Measurements from ENCODE around the gene TDRKH. TPM values are rescaled to one million over a fixed set of nuclear protein-coding genes. Genes with fewer than 3 reads are reported as not detected.

Gene TDRKH, protein sequence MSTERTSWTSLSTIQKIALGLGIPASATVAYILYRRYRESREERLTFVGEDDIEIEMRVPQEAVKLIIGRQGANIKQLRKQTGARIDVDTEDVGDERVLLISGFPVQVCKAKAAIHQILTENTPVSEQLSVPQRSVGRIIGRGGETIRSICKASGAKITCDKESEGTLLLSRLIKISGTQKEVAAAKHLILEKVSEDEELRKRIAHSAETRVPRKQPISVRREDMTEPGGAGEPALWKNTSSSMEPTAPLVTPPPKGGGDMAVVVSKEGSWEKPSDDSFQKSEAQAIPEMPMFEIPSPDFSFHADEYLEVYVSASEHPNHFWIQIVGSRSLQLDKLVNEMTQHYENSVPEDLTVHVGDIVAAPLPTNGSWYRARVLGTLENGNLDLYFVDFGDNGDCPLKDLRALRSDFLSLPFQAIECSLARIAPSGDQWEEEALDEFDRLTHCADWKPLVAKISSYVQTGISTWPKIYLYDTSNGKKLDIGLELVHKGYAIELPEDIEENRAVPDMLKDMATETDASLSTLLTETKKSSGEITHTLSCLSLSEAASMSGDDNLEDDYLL
- 11.1 TPM for total RNA-seq (2021; ENCODE audit: unreplicated experiment)
- polyA plus RNA-seq (2012): 5.2 and 8.2 TPM in 2 replicates
- percentile 51 among the genes with signal in this experiment for Bru-seq, nascent RNA
- BruChase-seq, experiment 1, labeled RNA remaining after a 6-hour chase: percentile 50 among the genes with signal in this experiment
- percentile 52 among the genes with signal in this experiment for BruChase-seq, experiment 2, labeled RNA remaining after a 2-hour chase
- long read RNA-seq, partial matches to known transcripts: 2 of 27 reads
- long read RNA-seq, other reads (novel, unspliced or antisense): 18 of 27 reads

DNA sequence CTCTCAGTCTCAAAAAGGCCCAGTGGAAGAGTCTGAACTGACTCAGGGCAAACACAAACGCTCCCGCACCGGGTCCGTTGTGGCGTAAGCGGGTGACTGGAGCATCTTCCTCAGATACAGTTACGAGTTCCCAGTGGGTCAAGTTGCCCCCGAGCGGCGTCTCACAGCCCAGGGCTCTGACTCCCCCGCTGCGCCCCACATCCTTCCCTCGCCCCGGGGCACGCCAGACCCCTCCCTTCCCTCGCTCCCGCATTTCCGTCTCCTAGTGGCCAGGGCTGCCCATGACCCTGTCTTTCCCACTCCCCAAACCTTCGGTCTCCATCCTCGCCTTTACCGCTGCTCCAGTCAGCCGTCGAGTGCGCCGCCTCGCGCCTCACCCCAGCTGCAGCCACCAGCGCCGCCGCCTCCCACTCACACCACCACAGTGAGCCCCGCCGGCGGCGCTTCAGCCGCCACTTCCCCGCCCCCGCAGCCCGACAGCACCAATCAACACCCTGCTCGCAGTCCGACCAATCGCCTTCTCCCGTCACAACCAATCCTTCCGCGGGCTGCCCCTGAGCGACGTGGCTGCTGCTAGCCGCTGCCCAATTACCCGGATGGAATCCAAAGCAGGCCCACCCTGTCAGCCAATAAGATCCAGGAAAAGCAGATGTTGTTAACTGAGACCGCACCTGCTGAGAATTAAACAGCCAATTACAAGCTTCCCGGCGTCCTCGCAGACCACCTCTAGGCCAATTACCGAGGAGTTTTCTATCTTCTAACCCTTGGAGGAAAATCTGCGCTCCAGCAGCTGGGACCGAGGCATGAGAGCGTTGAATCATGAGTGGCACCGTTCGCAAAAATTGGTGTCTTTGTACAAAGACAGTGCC lies at the start of gene TDRKH:
Gene TDRKH (minus strand): TSS at position 430 of the 869 bp plus-strand sequence. CDS start 7,478 bp downstream, outside the sequence.
- peak; percentile 99 for DNase-seq (ENCODE audit: low read depth, low spot score)
- peak within 1 kb of the TSS; percentile 68 for H3K4me3 ChIP-seq (replicated peaks in 1 of 2; ENCODE audit: low read depth in 1 of 2, low read length in 2 of 2)
- POLR2A ChIA-PET: interaction anchor here (0.5 to 0.6 kb wide), 2 partner anchors 79 to 593 kb away, joined by 3 to 4 read pairs; no protein-coding TSS in a partner anchor
- H3K9me2 ChIP-seq (ENCODE audit: insufficient read depth): no peaks in the 10 kb centered on the region
- H3K9ac ChIP-seq (ENCODE audit: low read length): peak within 1 kb of the TSS; percentile 42
- H3K4me2 ChIP-seq (ENCODE audit: low read length): peak within 1 kb of the TSS; percentile 95
- H3K79me2 ChIP-seq (ENCODE audit: insufficient read depth, low read length): no peaks in the 10 kb centered on the region
- H2AFZ ChIP-seq (ENCODE audit: low read depth, low read length, poor library complexity, severe bottlenecking): peak within 1 kb of the TSS; percentile 52
- no peak within 1 kb of the TSS for H3K27ac ChIP-seq (ENCODE audit: low read depth, low read length)
- intact Hi-C loops (cut with micrococcal nuclease): no loop called here
- no TSS peak for BruUV-seq (replicated peaks)
- no peaks in the 10 kb centered on the region for H3K9me3 ChIP-seq (ENCODE audit: control insufficient read depth in 1 of 2, insufficient read depth in 1 of 2, low read depth in 1 of 2, low read length in 2 of 2)
- RAD21 ChIA-PET (ENCODE audit: low non-redundant PET in 1 of 2, low total read pairs in 2 of 2, uncharacterized antibody in 2 of 2, unreplicated experiment in 2 of 2): no interaction called here
- H3K4me1 ChIP-seq (ENCODE audit: control insufficient read depth in 1 of 2, insufficient read depth in 2 of 2, low read length in 2 of 2): peaks cover 0 to 19% of the 10 kb centered on the region in 2 experiments; a peak in 3 of 4 replicates
- CTCF ChIA-PET: interaction anchor here (0.6 kb wide), 1 partner anchor 594 kb away, joined by 3 read pairs; no protein-coding TSS in a partner anchor
- H4K20me1 ChIP-seq (ENCODE audit: insufficient read depth): no peaks in the 10 kb centered on the region
- H3K27me3 ChIP-seq (ENCODE audit: insufficient read depth, low read length): no peaks in the 10 kb centered on the region; the same call in 1 of the 2 replicates
- TF ChIP-seq, protein P1, sequence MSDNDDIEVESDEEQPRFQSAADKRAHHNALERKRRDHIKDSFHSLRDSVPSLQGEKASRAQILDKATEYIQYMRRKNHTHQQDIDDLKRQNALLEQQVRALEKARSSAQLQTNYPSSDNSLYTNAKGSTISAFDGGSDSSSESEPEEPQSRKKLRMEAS (IDR thresholded peaks at IDR 0.05): peak; percentile 95
- no peak for TF ChIP-seq POLR2A (IDR thresholded peaks at IDR 0.05; ENCODE audit: borderline replicate concordance, extremely low read depth, insufficient read depth, insufficient read length)
- TF ChIP-seq, protein P2, sequence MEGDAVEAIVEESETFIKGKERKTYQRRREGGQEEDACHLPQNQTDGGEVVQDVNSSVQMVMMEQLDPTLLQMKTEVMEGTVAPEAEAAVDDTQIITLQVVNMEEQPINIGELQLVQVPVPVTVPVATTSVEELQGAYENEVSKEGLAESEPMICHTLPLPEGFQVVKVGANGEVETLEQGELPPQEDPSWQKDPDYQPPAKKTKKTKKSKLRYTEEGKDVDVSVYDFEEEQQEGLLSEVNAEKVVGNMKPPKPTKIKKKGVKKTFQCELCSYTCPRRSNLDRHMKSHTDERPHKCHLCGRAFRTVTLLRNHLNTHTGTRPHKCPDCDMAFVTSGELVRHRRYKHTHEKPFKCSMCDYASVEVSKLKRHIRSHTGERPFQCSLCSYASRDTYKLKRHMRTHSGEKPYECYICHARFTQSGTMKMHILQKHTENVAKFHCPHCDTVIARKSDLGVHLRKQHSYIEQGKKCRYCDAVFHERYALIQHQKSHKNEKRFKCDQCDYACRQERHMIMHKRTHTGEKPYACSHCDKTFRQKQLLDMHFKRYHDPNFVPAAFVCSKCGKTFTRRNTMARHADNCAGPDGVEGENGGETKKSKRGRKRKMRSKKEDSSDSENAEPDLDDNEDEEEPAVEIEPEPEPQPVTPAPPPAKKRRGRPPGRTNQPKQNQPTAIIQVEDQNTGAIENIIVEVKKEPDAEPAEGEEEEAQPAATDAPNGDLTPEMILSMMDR (IDR thresholded peaks at IDR 0.05 in 2 of 3, conservative IDR thresholded peaks at IDR 0.05 in 1 of 3; ENCODE audit: borderline replicate concordance in 1 of 3, insufficient read depth in 1 of 3, low read depth in 2 of 3, low read length in 2 of 3): peak in 1 of 3 experiments; percentile 11; a peak in 1 of 6 replicates
- no peak for TF ChIP-seq ELF1 (IDR thresholded peaks at IDR 0.05; ENCODE audit: borderline replicate concordance, low read depth)
- no peak for TF ChIP-seq JUND (IDR thresholded peaks at IDR 0.05)
- 0 out of 2 replicates have a peak, but pooled peaks have one; percentile 7 for TF ChIP-seq RAD21 (IDR thresholded peaks at IDR 0.05; ENCODE audit: low read depth)
- TF ChIP-seq ZNF274 (IDR thresholded peaks at IDR 0.05; ENCODE audit: low read depth, low read length): no peak
- TF ChIP-seq SIN3A (IDR thresholded peaks at IDR 0.05; ENCODE audit: low read depth): peak; percentile 59; the same call in 1 of the 2 replicates
- TF ChIP-seq POLR2AphosphoS5 (IDR thresholded peaks at IDR 0.05; ENCODE audit: low read depth, low read length): peak; percentile 77
- peak; percentile 99 for TF ChIP-seq EGR1 (IDR thresholded peaks at IDR 0.05; ENCODE audit: low read depth)
- TF ChIP-seq SP1 (IDR thresholded peaks at IDR 0.05; ENCODE audit: low read depth): peak; percentile 100
- ATAC-seq: peak; percentile 99
- H3K36me3 ChIP-seq (ENCODE audit: control insufficient read depth in 1 of 2, insufficient read depth in 2 of 2, low read length in 2 of 2): no peaks in the 10 kb centered on the region

Measured in HCT116 (cell line).